A673 (cell line): ENCODE data around the gene PLEKHH1. TPM values are rescaled to one million over a fixed set of nuclear protein-coding genes. Genes with fewer than 3 reads are reported as not detected.
A peak's percentile ranks its signal among the peaks of the same experiment; 100 is the strongest.
"Not testable (repeated sequence)": the region's sequence is repeated elsewhere in the genome, so short reads cannot be mapped to it uniquely, and the experiment has no call there.

Experiments used
- BruUV-seq: library from RNA; stranded (reverse); fragments of 400-500 nt; replicated peaks from 2 replicates; lab custom pipeline; 2021; lab: Mats Ljungman, UMichigan
- CTCF ChIA-PET: fragments of 300-600 bp; sonication (Branson Sonifier 250); formaldehyde crosslinking; loops from one replicate; lab custom pipeline; 2022; ENCODE audit warnings: antibody characterized with exemption; lab: Charles Lee
- POLR2A ChIA-PET: fragments of 300-600 bp; sonication (Branson Sonifier 250); formaldehyde crosslinking; loops from one replicate; lab custom pipeline; 2022; ENCODE audit warnings: antibody characterized with exemption; ENCODE audit not compliant: low non-redundant PET; lab: Charles Lee
- DNase-seq: peaks from one replicate; pipeline ENCODE4 v3.0.0-alpha.2; 2015; ENCODE audit warnings: low spot score
- H3K27ac ChIP-seq: fragments of 200-600 bp; sonication (generic); 2 replicates; pipeline ENCODE4 v1.5.1; 2016; ENCODE audit warnings: mixed run types, low read depth, mild to moderate bottlenecking, mixed read lengths, antibody characterized with exemption, low read length; ENCODE audit not compliant: poor library complexity, severe bottlenecking
- H3K27me3 ChIP-seq: fragments of 200-600 bp; sonication (generic); replicated peaks from 2 replicates; pipeline ENCODE4 v1.6.1; 2017; ENCODE audit warnings: mixed run types, low read depth, mild to moderate bottlenecking, mixed read lengths, antibody characterized with exemption, low read length; ENCODE audit not compliant: insufficient read depth, poor library complexity
- H3K36me3 ChIP-seq: fragments of 200-600 bp; sonication (generic); 2 replicates; pipeline ENCODE4 v1.6.1; 2016; ENCODE audit warnings: mixed run types, mild to moderate bottlenecking, mixed read lengths, antibody characterized with exemption, low read length; ENCODE audit not compliant: insufficient read depth, poor library complexity, severe bottlenecking
- H3K4me1 ChIP-seq: fragments of 200-600 bp; sonication (generic); 2 replicates; pipeline ENCODE4 v1.6.1; 2017; ENCODE audit warnings: mixed run types, mild to moderate bottlenecking, mixed read lengths, antibody characterized with exemption, low read length; ENCODE audit not compliant: insufficient read depth, poor library complexity, severe bottlenecking
- H3K4me3 ChIP-seq: fragments of 200-600 bp; sonication (generic); 2 replicates; pipeline ENCODE4 v1.5.1; 2016; ENCODE audit warnings: low read depth, mixed run types, mild to moderate bottlenecking, mixed read lengths, low read length; ENCODE audit not compliant: poor library complexity, severe bottlenecking
- H3K9me3 ChIP-seq: fragments of 200-600 bp; sonication (generic); 2 replicates; pipeline ENCODE4 v1.6.1; 2016; ENCODE audit warnings: mixed run types, low read depth, mild to moderate bottlenecking, mixed read lengths, antibody characterized with exemption, low read length; ENCODE audit not compliant: poor library complexity, severe bottlenecking
- CTCF ChIP-seq: fragments of 300-800, 200-600 bp; sonication (generic); conservative IDR thresholded peaks from 2 replicates; pipeline ENCODE4 v1.5.1; 2017; ENCODE audit warnings: low read depth, mild to moderate bottlenecking, antibody characterized with exemption, low read length, moderate library complexity, mixed read lengths
- EZH2 ChIP-seq: fragments of 200-600 bp; sonication (generic); IDR thresholded peaks from 2 replicates; pipeline ENCODE4 v1.6.1; 2017; ENCODE audit warnings: borderline replicate concordance, low read depth, mild to moderate bottlenecking, mixed read lengths, antibody characterized with exemption, low read length; ENCODE audit not compliant: poor library complexity, severe bottlenecking
- intact Hi-C: fragments of 100-400 bp; cut with micrococcal nuclease; formaldehyde crosslinking; loops from one replicate; pipeline ENCODE4 v1.10.0; 2022; ENCODE audit not compliant: unreplicated experiment
- total RNA-seq: library from RNA; stranded (reverse); gene quantifications from 2 replicates; pipeline ENCODE4 v1.2.3, GENCODE V29; 2021

PLEKHH1 gene
- total RNA-seq, 1 experiment from 2014 or later, result 8.9 TPM

- Histone ChIP-seq H3K4me1 (peaks cover 31% of the 10 kb centered on the region), H3K9me3 (no peaks in the 10 kb centered on the region), H3K27me3 (no peaks in the 10 kb centered on the region), H3K36me3 (no peaks in the 10 kb centered on the region), H3K4me3 (no peak overlapping the region), H3K27ac (peak overlapping the region; percentile 47)
- peak; percentile 28 for DNase-seq
- no peak for TF ChIP-seq CTCF
- no peak for TF ChIP-seq EZH2
- ChIA-PET POLR2A (interaction anchor here (0.7 kb wide), 1 partner anchor 19 kb away, joined by 4 read pairs; no protein-coding TSS in a partner anchor), CTCF (interaction anchor here (1.1 kb wide), 1 partner anchor 44 kb away, joined by 5 read pairs; no protein-coding TSS in a partner anchor)
- intact Hi-C loops, result no loop called here
- BruUV-seq, result no TSS peak
Observed at GRCh38 chr14:67623114-67623513, 90.0 kb downstream of the PLEKHH1 start.

GRCh38 chr14:67626131-67626530 lies 93.0 kb downstream of the PLEKHH1 start:
- intact Hi-C loops, POLR2A ChIA-PET, BruUV-seq: not testable (repeated sequence)

GRCh38 chr14:67627519-67627918 lies 94.4 kb downstream of the PLEKHH1 start:
- Histone ChIP-seq H3K27ac (no peak overlapping the region), H3K4me1 (peaks cover 9% of the 10 kb centered on the region), H3K4me3 (no peak overlapping the region), H3K36me3 (no peaks in the 10 kb centered on the region), H3K27me3 (no peaks in the 10 kb centered on the region), H3K9me3 (no peaks in the 10 kb centered on the region)
- intact Hi-C loops, result no loop called here
- BruUV-seq, result no TSS peak
- TF ChIP-seq CTCF (no peak), EZH2 (no peak)
- CTCF ChIA-PET, result no interaction called here
- POLR2A ChIA-PET, result interaction anchor here (0.5 kb wide), 1 partner anchor 8 kb away, joined by 3 read pairs; no protein-coding TSS in a partner anchor
- no peak for DNase-seq

More at GRCh38 chr14:67626131-67626530, 93.0 kb downstream of the PLEKHH1 start:
- DNase-seq, H3K36me3 ChIP-seq, CTCF ChIA-PET, H3K27ac ChIP-seq, H3K9me3 ChIP-seq, H3K27me3 ChIP-seq, H3K4me3 ChIP-seq: not testable (repeated sequence)
- peaks cover 16% of the 10 kb centered on the region for H3K4me1 ChIP-seq

- ChIA-PET CTCF (no interaction called here), POLR2A (no interaction called here)
- Histone ChIP-seq H3K4me3 (no peak overlapping the region), H3K4me1 (no peaks in the 10 kb centered on the region), H3K27ac (no peak overlapping the region), H3K27me3 (no peaks in the 10 kb centered on the region), H3K36me3 (no peaks in the 10 kb centered on the region), H3K9me3 (no peaks in the 10 kb centered on the region)
- no peak for TF ChIP-seq CTCF
- no peak for TF ChIP-seq EZH2
- intact Hi-C loops, result no loop called here
- BruUV-seq, result no TSS peak
- no peak for DNase-seq
Observed at GRCh38 chr14:67630186-67630585, 97.1 kb downstream of the PLEKHH1 start.
